DMS79 treated with DMSO at 0.1 percent for 48 hours (cell line): ENCODE measurements around the gene CDC73.

Experiments
- DNase-seq: peaks from one replicate; lab custom pipeline; 2025; lab: John Stamatoyannopoulos, UW

CDC73 gene

DNA sequence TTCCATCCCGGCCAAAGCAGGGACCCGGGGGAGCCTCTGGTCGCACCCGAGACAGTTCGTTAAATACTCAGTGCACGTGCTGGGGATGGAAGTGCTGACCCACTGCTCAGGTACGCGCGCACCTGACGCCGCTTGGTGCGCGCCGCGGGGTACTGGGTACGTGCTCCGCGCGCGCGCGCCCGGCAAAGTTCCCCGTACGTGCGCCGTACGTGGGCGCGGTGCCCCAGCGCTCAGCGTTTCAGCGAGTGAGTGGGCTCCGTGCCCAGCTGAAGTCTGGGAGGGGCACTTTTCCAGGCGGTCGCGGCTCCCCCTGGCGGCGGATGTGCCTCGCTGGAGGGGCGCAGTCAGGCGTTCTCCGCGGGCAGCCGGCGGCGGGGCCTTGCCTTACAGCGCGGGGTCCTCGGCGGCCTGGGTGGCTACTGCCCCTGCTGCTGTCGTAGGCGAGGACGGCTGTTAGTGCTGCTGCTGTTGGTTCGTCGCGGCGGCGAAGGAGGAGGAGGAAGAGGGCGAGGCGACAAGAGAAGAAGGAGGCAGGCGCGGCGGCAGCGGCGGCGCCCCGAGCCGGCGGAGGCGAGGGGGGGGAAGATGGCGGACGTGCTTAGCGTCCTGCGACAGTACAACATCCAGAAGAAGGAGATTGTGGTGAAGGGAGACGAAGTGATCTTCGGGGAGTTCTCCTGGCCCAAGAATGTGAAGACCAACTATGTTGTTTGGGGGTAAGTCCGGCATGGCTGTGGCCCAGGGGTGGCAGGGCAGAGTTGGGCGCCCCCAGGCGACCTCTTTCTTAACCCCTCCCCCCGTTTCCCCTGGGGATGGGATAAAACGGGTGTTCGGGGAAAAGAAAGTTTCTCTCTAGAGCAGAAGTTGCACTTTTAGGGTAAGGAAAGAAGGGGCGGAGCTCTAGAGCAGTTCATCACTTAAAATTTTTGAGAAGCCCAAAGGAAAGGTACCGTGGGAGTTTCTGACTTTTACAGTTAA lies at the start of gene CDC73:
CDC73 (plus strand) TSS at position 416 of the 978 bp plus-strand sequence; CDS start at position 586, 170 bp downstream.
- peak; percentile 92 for DNase-seq

DNA sequence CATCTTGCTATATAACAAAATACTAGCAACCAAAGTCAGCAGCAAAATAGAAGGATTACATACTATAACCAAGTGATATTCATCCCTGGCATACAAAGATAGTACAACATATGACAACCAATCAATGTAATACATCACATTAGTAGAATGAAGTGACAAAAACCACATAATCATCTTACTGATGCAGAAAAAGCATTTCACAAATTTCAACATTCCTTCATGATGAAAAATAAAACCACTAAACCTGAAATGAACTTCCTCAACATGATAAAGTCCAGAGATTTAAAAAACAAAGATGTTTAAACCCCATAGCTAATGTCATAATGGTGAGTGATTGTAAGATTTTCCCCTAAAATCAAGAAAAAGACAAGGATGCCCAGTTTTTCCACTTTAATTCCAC lies 43.8 kb upstream of the CDC73 start:
- DNase-seq = no peak

DNA sequence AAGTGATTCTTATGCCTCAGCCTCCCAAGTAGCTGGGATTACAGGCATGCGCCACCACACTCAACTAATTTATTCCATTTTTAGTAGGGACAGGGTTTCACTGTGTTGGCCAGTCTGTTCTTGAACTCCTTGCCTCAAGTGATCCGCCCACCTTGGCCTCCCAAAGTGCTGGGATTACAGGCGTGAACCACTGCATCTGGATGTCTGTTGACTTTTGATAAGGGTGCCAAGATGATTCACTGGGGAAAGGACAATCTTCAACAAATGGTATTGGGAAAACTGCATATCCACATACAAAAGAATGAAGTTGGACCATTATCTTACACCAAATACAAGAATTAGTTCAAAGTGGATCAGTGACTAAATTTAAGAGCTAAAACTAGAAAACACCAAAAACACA lies 42.6 kb upstream of the CDC73 start:
- no peak for DNase-seq

DNA sequence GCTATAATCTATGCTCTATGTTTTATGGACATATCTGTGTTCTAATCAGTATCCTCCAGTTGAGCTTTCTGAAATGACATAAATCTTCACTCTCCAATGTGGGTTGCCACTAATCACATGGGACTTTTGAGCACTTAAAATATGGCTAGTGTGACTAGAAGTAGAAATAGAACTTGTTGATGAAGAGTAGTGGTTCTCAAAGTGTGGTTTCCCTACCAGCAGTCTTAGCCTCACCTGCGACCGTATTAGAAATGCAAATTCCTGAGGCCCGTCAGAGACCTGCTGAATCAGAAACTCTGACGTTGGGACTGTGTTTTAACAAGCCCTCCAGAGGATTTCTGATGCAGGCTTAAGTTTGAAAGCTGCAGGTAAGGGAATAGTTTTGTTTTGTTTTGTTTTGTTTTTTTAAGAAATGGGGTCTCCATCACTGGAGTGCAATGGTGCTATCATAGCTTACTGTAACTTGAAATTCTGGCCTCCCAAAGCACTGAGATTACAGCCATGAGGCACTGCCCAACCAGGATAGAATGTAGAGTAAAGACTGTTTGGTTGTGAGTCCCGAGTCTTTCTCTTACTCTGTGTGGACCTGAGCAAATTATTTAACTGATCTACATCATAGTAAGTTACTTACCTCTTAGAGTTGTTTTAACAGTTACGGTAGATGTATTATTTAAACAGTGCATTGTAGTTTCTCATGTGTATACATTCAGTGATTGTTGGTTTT lies 38.3 kb upstream of the CDC73 start:
- no peak for DNase-seq

DNA sequence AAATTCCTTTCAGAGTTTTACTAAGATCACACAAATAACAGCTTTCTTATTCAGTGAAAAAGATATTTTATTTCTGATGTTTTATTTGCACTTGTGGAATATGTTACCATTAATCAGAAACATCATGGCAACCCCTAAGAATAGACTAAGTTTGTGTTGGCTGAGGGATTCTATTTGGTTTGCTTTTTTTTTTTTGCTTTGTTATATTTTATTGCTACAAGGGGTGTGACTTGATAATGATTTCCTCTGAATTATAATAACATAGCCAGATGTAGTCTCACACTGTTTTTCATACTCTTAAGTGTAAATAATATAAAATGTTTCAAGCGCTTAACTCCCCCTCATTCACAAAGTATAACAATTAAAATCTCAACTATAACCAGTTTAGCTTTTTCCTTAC lies 36.6 kb upstream of the CDC73 start:
- no peak for DNase-seq

DNA sequence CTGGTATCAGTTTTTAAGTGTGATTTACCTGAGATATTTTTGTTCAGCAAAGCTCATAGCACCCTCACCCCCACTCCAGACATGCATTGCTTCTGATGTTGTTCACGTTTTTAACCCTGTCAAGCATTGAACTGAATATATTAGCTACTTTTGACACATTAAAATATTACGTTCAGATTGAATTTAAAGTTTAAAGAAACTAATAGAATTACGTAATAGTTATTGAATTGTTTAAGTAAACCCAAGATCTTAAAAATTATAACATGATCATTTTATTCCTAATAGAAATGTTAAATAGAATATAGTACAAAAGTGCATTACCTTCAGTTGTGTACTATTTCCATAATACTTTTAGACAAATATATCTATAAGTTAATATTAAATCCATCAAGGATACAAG lies 35.5 kb upstream of the CDC73 start:
- DNase-seq = no peak

DNA sequence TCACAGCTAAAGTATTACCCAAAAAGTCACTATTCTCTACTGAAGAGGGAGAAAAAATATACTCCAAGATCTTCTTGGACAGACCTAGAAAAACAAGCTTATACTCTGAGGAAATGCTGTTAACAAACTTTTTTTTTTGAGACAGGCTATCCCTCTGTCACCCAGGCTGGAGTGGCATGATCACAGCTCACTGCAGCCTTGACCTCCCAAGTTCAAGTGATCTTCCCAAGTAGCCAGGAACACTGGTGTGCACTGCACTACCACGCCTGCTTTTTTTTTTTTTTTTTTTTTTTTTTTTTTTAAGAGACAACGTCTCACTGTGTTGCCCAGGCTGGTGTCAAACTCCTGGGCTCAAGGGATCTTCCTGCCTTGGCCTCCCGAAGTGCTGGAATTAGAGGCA lies 33.9 kb upstream of the CDC73 start:
- no peak for DNase-seq

DNA sequence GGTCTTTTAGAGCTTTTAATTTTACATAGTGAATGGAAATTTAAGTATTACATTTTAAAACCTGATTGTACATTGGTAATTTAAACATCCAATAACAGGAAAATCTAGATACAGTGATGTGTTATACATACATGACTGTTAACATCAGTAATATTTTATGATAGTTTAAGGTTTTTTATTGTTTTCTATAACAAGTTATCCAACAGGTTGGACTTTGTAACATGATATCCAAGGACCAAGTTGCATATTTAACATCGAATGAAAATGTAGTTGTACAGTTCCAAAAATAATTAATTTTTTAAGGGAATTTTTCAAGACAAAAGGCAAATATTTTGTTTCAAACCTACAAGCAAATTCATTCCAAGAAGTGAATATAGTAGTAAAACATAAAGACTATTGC lies 31.0 kb upstream of the CDC73 start:
- no peak for DNase-seq

DNA sequence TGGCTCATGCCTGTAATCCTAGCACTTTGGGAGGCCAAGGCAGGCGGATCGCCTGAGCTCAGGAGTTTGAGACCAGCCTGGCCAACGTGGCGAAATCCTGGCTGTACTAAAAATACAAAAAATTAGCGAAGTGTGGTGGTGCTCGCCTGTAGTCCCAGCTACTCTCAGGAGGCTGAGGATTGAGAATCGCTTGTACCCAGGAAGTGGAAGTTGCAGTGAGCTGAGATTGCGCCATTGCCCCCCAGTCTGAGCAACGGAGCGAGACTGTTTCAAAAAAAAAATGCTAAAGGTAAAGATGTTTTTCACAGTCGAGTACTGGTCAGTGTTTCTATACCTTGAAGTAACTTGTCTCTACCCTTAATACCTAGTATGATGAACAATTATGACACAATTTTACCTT lies 27.7 kb upstream of the CDC73 start:
- DNase-seq = no peak

DNA sequence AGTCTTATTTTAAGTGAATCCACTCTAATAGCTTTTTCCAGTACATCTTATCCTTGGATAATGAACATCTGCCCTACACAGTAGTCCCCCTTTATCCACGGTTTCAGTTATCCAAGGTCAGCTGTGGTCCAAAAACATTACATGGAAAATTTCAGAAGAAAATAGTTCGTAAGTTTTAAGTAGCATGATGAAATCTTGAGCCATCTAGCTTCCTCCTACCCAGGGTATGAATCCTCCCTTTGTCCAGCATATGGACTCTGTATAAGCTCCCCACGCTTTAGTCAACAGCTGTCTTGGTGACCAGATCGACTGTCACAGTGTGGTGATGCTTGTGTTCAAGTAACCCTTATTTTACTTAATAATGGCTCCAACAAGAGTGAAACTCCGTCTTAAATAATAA lies 19.2 kb upstream of the CDC73 start:
- DNase-seq = no peak

DNA sequence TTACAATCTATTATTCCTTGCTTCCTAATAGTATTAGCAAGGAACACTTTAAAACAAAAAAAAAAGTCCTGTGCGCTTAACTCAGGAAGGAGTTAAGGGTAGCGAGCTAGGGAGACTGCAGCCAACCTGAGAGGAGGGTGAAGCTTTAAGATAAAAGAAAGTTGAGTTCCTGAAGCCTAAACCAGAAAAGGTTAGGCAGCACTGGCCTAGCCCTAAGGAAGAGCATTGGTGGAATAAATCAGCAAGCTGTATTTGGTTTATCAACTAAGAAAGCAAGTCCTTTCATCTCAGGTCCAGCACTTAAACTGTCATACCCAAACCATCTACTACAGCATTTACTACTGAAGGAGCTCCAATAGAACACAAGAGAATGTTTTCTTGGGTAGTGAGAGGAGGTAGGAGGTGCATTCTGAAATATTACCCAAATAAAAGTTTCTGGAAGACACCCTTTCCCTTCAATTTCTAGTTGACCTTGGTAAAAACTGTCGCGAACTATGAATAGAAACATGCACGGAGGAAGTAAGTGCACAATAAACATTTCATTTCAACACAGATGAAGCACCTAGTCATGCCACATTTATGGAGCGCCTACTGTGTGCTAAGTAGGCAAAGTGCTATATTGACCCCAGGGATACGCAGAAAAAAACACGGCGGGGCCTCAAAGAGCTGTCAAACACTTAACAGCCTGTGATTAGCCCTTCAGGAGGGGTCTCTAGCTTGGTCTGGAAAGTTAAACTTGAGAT lies 17.9 kb upstream of the CDC73 start:
- no peak for DNase-seq

DNA sequence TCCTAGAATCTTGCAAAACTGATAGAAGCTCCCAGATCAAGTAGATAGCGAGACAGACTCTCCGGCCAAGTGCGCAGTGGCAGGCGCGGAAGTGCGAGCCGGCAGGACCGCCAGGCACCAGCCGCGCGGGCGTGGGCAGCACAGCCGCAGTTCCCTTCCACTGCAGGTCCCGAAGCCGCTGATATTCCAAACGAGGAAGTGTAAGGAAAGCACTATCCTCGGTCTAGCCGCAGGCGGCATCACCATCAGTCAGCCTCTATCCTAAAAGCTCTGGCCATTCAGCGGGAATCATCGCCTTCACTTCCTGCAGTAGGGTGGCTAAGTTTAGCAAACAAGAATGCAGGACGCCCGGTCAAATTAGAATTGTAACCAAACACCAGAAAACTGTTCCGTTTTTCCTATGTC lies 17.3 kb upstream of the CDC73 start:
- DNase-seq = peak; percentile 27

DNA sequence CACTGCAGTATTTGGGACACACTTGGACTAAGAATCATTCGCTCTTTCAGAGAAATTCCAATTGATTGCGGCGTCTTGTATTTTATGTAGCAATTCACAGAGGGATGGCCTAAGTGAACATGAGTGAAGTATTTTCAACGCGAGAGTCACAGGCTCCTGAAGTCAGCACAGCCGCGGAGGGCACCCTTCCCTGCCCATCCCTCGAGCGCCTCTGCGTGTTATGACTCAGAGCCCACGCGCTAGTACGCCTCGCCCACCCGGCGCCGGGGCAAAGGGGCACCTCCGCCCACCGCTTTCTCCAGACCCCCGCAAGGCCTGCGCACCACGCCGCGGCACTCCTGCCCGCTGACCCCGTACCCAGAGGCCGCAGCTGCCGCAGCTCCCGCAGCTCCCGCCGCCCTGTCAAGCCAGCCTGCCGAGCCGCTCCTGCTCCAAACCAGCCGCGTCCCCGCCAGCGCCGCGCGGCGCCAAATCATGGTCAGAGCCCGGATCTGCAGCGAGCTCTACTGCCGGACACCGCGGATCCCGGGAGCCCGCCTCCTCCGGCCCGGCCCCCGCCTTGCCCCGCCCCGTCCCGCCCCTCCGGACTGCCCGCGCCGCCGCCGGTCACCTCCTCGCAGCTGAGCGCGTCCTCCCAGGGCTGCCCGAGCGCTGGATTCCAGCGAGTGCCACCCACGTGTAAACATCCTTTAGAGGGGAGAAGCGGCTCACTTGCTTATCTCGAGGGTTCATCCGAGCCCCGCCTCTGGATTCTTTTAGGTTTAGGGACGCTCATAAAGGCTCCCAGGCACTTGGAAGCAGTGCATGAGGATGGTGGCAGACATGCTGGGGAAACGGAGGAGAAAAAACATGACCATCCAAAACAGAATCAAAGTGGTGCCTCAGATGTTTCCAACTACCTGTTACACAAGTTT lies 16.7 kb upstream of the CDC73 start, which contains the start of gene GLRX2:
GLRX2 (minus strand) TSS at position 508 of the 914 bp plus-strand sequence; CDS start at position 476, 32 bp downstream.
- peak; percentile 50 for DNase-seq

DNA sequence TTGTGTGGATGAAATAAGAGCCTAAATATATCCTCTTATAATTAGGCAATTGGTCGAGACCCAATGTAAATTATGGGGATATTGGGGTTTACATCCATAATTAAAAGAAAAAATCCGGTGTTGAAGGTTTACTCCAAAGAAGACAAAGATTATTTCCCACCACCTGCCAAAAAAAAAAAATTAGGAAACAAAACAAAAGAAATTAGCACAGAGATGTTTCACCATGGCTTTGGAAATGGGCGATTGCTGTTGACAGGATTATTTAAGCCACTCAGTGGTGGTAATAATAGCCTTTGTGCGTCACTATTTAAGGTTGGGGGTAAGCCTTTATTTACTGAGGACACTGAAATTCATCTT lies 16.0 kb upstream of the CDC73 start:
- no peak for DNase-seq

DNA sequence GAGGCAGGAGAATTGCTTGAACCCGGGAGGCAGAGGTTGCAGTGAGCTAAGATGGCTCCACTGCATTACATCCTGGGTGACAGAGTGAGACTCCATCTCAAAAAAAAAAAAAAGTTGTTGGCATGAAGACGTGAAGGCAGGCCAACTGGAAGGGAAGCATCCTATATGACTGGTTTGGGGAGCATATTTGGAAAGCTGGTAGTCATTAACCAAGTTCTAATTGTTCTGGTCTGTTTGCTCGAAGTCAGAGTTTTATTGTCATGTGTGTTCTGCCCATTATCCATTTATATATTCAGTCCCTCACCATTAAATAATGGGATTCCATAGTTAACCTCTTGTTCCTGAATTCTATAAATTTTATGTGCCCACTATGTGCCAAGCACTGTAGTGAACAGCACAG lies 13.4 kb upstream of the CDC73 start:
- no peak for DNase-seq

DNA sequence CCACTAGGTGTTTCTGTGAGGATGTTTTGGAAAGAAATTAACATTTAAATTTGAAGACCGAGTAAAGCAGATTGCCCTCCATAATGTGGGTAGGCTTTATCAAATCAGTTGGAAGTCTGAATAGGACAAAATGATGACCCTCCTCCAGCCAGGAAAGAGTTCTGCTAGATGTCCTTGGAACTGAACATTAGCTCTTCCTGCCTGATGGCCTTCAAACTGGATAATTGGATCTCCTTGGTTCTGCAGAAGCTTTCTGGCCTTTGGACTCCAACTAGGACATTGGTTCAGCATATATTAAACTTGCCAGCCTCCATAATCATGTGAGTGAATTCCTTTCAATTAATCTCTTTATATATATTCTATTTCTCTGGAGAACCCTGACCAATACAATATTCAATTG lies 12.2 kb upstream of the CDC73 start:
- no peak for DNase-seq

DNA sequence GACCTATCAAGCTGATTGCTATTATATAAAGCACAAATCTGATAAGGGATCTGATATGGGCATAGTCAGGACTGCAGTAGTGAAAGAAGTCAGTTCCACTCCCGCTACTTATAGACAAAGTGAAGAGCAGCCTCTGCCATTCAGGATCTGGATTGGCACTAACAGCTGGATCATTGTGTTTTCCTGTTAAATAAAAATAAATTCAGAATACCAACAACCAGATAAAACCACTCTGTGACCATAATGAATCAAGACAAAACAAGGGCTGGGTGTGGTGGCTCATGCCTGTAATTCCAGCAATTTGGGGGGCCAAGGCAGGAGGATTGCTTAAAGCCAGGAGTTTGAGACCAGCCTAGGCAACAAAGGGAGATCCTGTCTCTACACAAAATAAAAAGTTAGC lies 11.6 kb upstream of the CDC73 start:
- no peak for DNase-seq

DNA sequence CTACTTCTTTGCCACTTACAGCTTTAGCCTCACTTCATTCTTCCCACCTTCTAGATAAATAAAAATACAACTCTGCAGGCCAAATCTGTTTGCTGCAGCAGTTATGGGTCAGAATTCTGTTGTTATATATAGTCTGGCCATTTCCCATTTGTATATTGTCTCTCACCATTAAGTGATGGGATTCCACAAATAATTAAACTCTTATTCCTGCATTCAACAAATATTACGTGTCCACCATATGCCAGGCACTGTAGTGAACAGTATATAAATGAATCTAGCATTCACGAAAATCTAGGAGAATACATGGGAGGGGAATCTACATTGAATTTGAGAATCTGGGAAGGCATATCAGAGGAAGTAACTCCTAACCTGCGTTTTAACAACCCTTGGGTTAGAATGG lies 11.0 kb upstream of the CDC73 start:
- DNase-seq = no peak

DNA sequence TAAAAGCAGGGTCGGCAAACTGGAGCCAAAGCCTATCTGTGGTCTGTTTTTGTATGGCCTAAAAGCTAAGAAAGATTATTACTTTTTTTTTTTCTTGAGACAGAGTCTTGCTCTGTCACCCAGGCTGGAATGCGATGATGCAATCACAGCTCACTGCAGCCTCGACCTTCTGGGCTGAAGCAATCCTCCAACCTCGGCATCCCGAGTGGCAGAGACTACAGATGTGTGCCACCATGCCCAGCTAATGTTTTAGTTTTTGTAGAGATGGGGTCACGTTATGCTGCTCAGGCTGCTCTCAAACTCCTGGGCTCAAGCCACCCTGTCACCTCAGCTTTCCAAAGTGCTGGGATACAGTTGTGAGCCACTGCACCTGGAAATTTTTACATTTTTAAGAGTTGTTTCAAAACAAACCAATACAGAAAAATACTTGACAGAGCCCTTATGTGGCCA lies 10.2 kb upstream of the CDC73 start:
- no peak for DNase-seq

DNA sequence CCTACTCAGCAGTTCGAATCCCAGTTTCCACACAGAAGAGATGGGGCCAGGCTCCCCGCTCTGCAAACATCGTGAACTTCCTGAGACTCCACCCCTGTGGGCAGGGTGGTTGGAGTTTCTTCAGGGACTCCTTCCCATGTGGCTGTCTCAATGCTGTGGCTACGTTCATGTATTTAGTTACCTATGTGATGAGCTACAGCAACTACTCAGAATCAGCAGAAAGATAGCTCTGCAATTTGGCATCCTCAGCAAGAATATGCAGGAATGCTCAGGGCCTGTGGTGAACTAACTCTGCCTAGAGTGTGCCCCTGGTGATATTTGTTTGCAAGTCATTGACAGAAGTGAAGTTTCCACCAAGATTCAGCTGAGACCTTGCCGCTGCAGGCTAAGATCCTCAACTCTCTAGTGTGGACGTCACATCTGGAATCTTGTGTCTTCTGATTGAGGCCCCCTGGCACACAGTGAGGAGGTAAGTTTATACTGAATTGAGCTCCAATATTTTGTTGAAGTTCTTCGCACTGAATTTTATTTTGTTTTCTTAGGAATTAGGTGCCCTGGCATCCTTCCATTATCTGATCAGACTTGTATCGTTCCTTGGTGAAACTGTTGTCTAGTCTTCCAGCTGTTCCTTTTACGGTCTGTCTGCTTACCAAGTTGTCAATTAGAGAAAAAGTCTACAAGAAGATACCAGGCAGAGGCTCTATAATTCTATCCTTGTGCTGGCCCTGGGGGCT lies 8.4 kb upstream of the CDC73 start:
- no peak for DNase-seq

DNA sequence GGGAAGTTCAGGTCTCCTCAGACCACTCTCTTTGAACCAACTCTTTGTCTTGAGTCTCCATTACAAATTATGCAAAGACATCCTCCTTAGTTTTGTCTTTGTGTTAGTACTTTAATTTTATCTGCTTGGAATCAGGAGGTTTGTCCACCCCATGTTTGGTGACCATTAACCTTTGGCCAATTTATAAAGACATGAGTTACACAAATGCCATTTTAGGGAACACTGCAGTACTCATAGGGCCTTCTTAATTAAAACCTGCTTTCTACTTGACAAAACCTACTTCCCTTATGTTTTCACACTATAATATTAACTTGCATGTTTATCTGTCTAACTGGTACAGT lies 7.9 kb upstream of the CDC73 start:
- no peak for DNase-seq
